Kidney epithelial cell (primary cell): ENCODE data around the gene RGMB. TPM values are rescaled to one million over a fixed set of nuclear protein-coding genes. Genes with fewer than 3 reads are reported as not detected.

ENCODE experiments used
- DNase-seq: peaks from one replicate; pipeline ENCODE4 v3.0.0-alpha.2; 2010; ENCODE audit warnings: low read depth
- H3K27me3 ChIP-seq: 2 replicates; pipeline ENCODE4 v1.6.0; 2011; ENCODE audit warnings: low read length; ENCODE audit not compliant: control insufficient read depth, insufficient read depth
- H3K36me3 ChIP-seq: 2 replicates; pipeline ENCODE4 v1.5.1; 2011; ENCODE audit warnings: low read length; ENCODE audit not compliant: control insufficient read depth, insufficient read depth
- H3K4me3 ChIP-seq: 2 replicates; pipeline ENCODE4 v1.5.1; 2011; ENCODE audit warnings: low read depth, mild to moderate bottlenecking, control low read depth, low read length
- total RNA-seq: library from RNA; depleted of rRNA; stranded (reverse); fragments of >200 nt; gene quantifications from 2 replicates; pipeline ENCODE4 v1.2.3, GENCODE V29; 2015
- TF ChIP-seq, protein P1 (sequence below): IDR thresholded peaks from 2 replicates; pipeline ENCODE4 v1.5.1; 2011; ENCODE audit warnings: mild to moderate bottlenecking, moderate library complexity, low read length, control low read depth, inconsistent platforms; ENCODE audit not compliant: insufficient read depth, poor library complexity, severe bottlenecking

Gene RGMB
- total RNA-seq, 1 donor from 2014 or later, result 21.6 TPM

DNA sequence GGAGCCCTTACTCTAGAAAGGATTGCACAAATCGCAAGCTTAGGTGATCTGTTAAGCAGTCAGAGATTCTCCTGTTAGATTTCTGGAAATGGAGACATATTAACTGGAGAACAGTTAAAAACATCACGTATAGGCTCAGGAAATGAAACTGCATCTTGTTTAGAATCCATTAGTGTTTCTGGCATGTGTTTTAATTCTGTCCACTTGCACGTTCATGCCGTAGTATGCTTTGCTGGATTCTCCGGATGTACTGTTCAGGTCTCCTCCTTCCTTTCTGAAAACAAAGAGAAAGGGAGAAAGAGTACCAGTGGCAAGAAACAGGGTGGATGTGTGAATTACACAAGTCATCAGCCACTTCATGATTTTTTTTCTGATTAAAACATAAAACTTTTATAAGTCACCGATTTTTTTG, 2.5 kb upstream of the RGMB start:
- TF ChIP-seq, protein P1, sequence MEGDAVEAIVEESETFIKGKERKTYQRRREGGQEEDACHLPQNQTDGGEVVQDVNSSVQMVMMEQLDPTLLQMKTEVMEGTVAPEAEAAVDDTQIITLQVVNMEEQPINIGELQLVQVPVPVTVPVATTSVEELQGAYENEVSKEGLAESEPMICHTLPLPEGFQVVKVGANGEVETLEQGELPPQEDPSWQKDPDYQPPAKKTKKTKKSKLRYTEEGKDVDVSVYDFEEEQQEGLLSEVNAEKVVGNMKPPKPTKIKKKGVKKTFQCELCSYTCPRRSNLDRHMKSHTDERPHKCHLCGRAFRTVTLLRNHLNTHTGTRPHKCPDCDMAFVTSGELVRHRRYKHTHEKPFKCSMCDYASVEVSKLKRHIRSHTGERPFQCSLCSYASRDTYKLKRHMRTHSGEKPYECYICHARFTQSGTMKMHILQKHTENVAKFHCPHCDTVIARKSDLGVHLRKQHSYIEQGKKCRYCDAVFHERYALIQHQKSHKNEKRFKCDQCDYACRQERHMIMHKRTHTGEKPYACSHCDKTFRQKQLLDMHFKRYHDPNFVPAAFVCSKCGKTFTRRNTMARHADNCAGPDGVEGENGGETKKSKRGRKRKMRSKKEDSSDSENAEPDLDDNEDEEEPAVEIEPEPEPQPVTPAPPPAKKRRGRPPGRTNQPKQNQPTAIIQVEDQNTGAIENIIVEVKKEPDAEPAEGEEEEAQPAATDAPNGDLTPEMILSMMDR, result no peak
- no peaks in the 10 kb centered on the region for H3K27me3 ChIP-seq
- H3K4me3 ChIP-seq, result peak overlapping the region; percentile 73
- no peaks in the 10 kb centered on the region for H3K36me3 ChIP-seq
- DNase-seq, result no peak

DNA sequence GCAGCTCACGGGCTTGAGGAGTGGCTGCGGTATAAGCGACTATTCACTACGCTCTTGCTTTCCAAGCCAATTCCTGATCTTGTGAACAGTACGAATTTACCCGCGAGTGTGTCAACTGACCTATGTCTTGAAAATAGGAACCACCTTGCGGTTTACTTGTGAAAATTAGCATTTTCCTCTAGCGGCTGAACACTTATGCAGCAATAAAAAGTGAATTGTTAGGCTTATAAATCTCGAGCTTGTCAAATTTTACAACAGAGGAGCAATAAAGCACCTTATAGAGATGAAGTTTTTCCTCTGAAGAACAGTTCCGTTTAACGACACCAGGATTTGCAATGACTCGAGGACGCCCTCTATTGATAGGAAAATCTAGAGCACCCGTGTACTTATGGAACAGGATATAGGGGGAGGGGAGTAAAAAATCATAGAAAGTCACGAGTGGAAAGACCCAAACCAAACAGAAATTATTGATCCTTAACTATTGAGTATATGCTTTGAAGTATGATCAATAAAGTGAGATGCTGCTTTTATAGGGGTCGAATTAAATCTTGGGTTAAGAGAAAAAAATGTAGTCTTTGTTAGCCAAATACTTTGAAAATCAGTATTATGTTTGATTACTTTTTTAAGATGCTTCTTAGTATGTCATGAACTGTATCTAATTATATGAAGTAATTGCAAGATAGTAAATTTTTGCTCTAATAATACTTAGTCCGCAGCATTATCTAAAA, 1.9 kb upstream of the RGMB start:
- Histone ChIP-seq H3K4me3 (peak overlapping the region; percentile 73), H3K36me3 (no peaks in the 10 kb centered on the region), H3K27me3 (no peaks in the 10 kb centered on the region)
- TF ChIP-seq, protein P1, result peak; percentile 89
- no peak for DNase-seq

DNA sequence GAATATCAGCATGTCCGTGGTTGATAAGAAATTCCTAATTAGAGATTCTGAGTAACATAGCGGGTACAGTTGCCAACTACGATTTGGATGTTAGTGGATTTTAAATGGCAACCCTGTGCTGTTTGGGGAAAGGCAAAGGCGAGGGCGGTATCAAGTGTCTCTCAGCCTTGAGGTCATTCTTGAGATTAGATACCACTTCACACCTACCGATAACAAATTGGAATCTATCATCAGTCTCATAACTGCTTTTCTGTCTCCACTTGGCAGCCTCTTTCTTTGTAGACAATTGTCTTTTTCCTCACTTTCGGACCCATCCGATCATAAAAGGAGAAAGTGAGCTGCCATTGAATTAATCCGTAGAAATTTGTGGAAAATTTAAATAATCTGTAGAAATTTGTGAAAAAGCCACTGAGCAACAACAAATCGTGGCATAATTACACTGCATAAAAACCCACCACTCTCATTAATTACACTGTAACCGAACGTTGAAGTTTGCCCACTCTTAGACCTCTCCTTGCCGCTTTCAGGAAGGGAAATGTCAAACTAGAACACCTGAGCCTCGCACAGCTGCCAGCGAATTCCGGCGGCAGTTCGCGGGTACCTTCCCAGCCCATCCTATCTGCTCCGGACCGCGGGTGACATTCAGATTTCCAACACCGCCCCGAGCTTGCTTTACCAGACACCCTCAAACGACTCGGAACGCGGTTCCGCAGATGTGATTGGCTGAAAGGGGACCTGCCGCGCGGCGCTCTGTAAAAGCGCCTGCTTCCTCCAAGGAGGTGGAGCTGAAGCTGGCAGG, 849 bp upstream of the RGMB start:
- no peaks in the 10 kb centered on the region for H3K27me3 ChIP-seq
- H3K36me3 ChIP-seq, result no peaks in the 10 kb centered on the region
- TF ChIP-seq, protein P1, result no peak
- no peak for DNase-seq
- H3K4me3 ChIP-seq, result peak overlapping the region; percentile 62

DNA sequence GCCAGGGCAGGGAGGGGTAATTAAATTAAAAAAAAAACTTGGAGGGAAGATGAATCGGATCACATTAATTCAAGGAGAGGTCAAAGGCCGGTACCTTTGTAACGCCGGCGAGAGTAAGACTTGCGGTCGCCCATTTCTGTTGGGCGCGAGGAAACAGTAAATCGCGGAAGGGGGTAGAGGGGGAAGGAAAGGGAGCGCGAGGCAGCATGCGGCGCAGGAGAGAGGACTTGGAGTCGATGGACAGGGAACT, 324 bp upstream of the RGMB start:
- TF ChIP-seq, protein P1, result no peak

DNA sequence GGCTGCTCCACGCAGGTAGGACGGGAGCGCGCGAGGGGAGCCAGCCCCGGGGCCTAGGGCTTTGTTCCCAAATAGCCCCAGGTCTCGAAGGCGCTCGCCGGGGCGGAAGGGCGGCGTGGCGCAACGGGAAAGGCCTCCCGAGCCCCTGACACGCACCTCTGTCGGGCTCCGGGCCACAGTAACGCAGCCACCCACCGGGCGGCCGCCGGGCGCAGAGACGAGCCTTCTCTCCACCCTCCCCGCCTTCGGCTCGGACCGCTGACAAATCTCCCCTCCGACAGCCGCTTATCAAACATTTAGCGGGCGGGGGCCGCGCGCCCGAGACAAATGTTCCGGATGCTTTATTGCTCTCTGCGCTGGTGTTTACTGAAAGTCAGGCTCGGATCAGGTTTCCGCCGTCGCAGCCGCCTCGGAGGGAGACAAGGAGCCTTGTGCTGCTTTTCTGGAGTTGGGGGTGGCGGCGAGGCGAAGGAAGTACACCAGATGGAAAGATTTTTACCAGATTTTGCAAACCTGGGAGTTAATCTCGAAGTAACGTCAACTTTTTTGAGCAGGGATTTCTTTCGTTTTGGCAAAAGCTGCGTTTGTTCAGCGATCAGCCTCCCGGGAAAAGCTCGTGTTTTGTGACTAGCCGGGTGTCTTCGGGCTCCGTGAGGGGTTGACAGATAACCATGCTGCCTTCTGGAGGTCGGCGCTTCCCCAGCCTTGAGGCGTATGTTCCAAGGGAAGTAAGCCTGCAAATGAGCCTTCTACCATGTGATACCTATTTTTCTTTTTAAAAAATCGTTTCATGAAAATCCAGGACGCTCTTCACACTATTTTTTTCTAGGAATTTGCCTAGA, 950 bp downstream of the RGMB start:
- no peak for DNase-seq
- no peaks in the 10 kb centered on the region for H3K27me3 ChIP-seq
- H3K36me3 ChIP-seq, result no peaks in the 10 kb centered on the region
- peak overlapping the region; percentile 62 for H3K4me3 ChIP-seq
- TF ChIP-seq, protein P1, result no peak

More for the DNA sequence above, 324 bp upstream of the RGMB start:
- DNase-seq, result no peak
- no peaks in the 10 kb centered on the region for H3K27me3 ChIP-seq
- no peaks in the 10 kb centered on the region for H3K36me3 ChIP-seq
- peak overlapping the region; percentile 62 for H3K4me3 ChIP-seq
